AG08395 (cell line): ENCODE results near the gene EIF1B.
A peak's percentile ranks its signal among the peaks of the same experiment; 100 is the strongest.
"Not testable (repeated sequence)": the region's sequence is repeated elsewhere in the genome, so short reads cannot be mapped to it uniquely, and the experiment has no call there.

ENCODE experiments used
- DNase-seq: peaks from one replicate; pipeline ENCODE4 v3.0.0; 2012; ENCODE audit warnings: mixed read lengths, low spot score

The EIF1B gene

GRCh38 chr3:40309418-40309924 is at the start of gene EIF1B:
EIF1B (plus strand) TSS chr3:40309707; CDS start chr3:40309942, 235 bp downstream.
- DNase-seq = peak; percentile 96

GRCh38 chr3:40262331-40262730 is 47.2 kb upstream of the EIF1B start:
- DNase-seq = no peak

GRCh38 chr3:40264451-40264850 is 45.1 kb upstream of the EIF1B start:
- DNase-seq = no peak

- no peak for DNase-seq
These were observed 44.3 kb upstream of the EIF1B start for GRCh38 chr3:40265181-40265580.

GRCh38 chr3:40267937-40268724 is 41.4 kb upstream of the EIF1B start:
- DNase-seq = no peak

GRCh38 chr3:40268802-40269524 is 40.5 kb upstream of the EIF1B start:
- no peak for DNase-seq

- DNase-seq = no peak
These were observed 30.7 kb upstream of the EIF1B start for GRCh38 chr3:40278791-40279190.

- no peak for DNase-seq
These were observed 27.5 kb upstream of the EIF1B start for GRCh38 chr3:40281995-40282394.

GRCh38 chr3:40283057-40283456 is 26.4 kb upstream of the EIF1B start:
- DNase-seq = not testable (repeated sequence)

GRCh38 chr3:40287248-40287647 is 22.3 kb upstream of the EIF1B start:
- no peak for DNase-seq

GRCh38 chr3:40290396-40290795 is 19.1 kb upstream of the EIF1B start:
- no peak for DNase-seq

GRCh38 chr3:40291471-40291870 is 18.0 kb upstream of the EIF1B start:
- no peak for DNase-seq

- no peak for DNase-seq
These were observed 16.7 kb upstream of the EIF1B start for GRCh38 chr3:40292637-40293349.

- no peak for DNase-seq
These were observed 15.1 kb upstream of the EIF1B start for GRCh38 chr3:40294434-40294833.

- no peak for DNase-seq
These were observed 11.4 kb upstream of the EIF1B start for GRCh38 chr3:40298075-40298474.

- DNase-seq = no peak
These were observed 10.3 kb upstream of the EIF1B start for GRCh38 chr3:40299130-40299720.

- DNase-seq = peak; percentile 22
These were observed 9.7 kb upstream of the EIF1B start for GRCh38 chr3:40299721-40300335.

GRCh38 chr3:40302784-40303183 is 6.7 kb upstream of the EIF1B start:
- DNase-seq = no peak

- no peak for DNase-seq
These were observed 5.2 kb upstream of the EIF1B start for GRCh38 chr3:40304352-40304751.

GRCh38 chr3:40306336-40306735 is 3.2 kb upstream of the EIF1B start:
- DNase-seq = peak; percentile 9

- no peak for DNase-seq
These were observed 2.3 kb upstream of the EIF1B start for GRCh38 chr3:40307176-40307575.
